Calu3 (cell line): ENCODE measurements around the gene HHATL. TPM values are rescaled to one million over a fixed set of nuclear protein-coding genes. Genes with fewer than 3 reads are reported as not detected.

Experiments
- BruUV-seq: library from RNA; stranded (reverse); fragments of 400-500 nt; replicated peaks from 2 replicates; lab custom pipeline; 2021; lab: Mats Ljungman, UMichigan
- CTCF ChIA-PET: fragments of 300-600 bp; sonication (Branson Sonifier 250); formaldehyde crosslinking; loops from one replicate; lab custom pipeline; 2022; ENCODE audit warnings: antibody characterized with exemption; lab: Charles Lee
- DNase-seq: peaks from one replicate; pipeline ENCODE4 v3.0.0; 2022
- H3K27ac Mint-ChIP-seq: one replicate; pipeline ENCODE4 v1.8.0; 2022; ENCODE audit warnings: mixed read lengths; ENCODE audit not compliant: unreplicated experiment
- H3K27me3 Mint-ChIP-seq: one replicate; pipeline ENCODE4 v1.8.0; 2022; ENCODE audit warnings: mixed read lengths; ENCODE audit not compliant: unreplicated experiment
- H3K36me3 Mint-ChIP-seq: one replicate; pipeline ENCODE4 v1.8.0; 2022; ENCODE audit warnings: mild to moderate bottlenecking, moderate library complexity, mixed read lengths; ENCODE audit not compliant: insufficient read depth, unreplicated experiment
- H3K4me1 Mint-ChIP-seq: one replicate; pipeline ENCODE4 v1.8.0; 2022; ENCODE audit warnings: mild to moderate bottlenecking, low read depth, mixed read lengths; ENCODE audit not compliant: unreplicated experiment
- H3K4me3 Mint-ChIP-seq: one replicate; pipeline ENCODE4 v1.8.0; 2022; ENCODE audit warnings: mild to moderate bottlenecking, low read depth, moderate library complexity, mixed read lengths; ENCODE audit not compliant: unreplicated experiment
- H3K9me3 Mint-ChIP-seq: one replicate; pipeline ENCODE4 v1.8.0; 2022; ENCODE audit warnings: low read depth, mixed read lengths; ENCODE audit not compliant: unreplicated experiment
- intact Hi-C: fragments of 100-400 bp; cut with micrococcal nuclease; formaldehyde crosslinking; loops from one replicate; pipeline ENCODE4 v1.10.0; 2022; ENCODE audit not compliant: unreplicated experiment
- total RNA-seq: library from RNA; stranded (reverse); gene quantifications from 2 replicates; pipeline ENCODE4 v1.2.3, GENCODE V29; 2022
- TF ChIP-seq, protein P1 (sequence below): fragments of 200-600 bp; IDR thresholded peaks from one replicate; pipeline ENCODE4 v1.8.0; 2022; ENCODE audit warnings: antibody characterized with exemption; ENCODE audit not compliant: unreplicated experiment

HHATL gene
- total RNA-seq, 1 experiment from 2014 or later = not detected

DNA sequence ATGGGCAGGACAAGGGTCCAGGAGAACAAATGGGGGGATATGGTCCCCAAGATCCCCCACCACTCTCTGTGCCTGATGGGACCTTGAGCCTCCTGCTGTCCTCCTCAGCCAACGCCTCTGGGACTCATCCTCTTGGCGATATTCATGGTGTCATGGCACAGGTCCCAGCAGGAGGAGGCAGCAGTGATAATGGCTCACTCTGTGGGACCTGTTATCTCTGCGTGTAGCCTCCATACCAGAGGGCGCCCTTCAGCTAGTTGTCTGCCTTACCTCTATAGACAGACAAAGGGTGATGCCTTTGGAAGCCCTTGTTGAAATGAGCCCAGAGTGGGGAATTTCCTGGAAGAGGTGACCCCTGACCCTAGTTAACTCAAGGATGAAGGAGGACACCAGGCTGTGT, 41.7 kb downstream of the HHATL start:
- TF ChIP-seq, protein P1, sequence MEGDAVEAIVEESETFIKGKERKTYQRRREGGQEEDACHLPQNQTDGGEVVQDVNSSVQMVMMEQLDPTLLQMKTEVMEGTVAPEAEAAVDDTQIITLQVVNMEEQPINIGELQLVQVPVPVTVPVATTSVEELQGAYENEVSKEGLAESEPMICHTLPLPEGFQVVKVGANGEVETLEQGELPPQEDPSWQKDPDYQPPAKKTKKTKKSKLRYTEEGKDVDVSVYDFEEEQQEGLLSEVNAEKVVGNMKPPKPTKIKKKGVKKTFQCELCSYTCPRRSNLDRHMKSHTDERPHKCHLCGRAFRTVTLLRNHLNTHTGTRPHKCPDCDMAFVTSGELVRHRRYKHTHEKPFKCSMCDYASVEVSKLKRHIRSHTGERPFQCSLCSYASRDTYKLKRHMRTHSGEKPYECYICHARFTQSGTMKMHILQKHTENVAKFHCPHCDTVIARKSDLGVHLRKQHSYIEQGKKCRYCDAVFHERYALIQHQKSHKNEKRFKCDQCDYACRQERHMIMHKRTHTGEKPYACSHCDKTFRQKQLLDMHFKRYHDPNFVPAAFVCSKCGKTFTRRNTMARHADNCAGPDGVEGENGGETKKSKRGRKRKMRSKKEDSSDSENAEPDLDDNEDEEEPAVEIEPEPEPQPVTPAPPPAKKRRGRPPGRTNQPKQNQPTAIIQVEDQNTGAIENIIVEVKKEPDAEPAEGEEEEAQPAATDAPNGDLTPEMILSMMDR = no peak
- no TSS peak for BruUV-seq
- no peak overlapping the region for H3K27ac Mint-ChIP-seq
- DNase-seq = no peak
- no peak overlapping the region for H3K4me3 Mint-ChIP-seq
- H3K4me1 Mint-ChIP-seq = no peaks in the 10 kb centered on the region
- intact Hi-C loops = no loop called here
- no peaks in the 10 kb centered on the region for H3K27me3 Mint-ChIP-seq
- CTCF ChIA-PET = no interaction called here
- H3K9me3 Mint-ChIP-seq = no peaks in the 10 kb centered on the region
- peaks cover 6% of the 10 kb centered on the region for H3K36me3 Mint-ChIP-seq

DNA sequence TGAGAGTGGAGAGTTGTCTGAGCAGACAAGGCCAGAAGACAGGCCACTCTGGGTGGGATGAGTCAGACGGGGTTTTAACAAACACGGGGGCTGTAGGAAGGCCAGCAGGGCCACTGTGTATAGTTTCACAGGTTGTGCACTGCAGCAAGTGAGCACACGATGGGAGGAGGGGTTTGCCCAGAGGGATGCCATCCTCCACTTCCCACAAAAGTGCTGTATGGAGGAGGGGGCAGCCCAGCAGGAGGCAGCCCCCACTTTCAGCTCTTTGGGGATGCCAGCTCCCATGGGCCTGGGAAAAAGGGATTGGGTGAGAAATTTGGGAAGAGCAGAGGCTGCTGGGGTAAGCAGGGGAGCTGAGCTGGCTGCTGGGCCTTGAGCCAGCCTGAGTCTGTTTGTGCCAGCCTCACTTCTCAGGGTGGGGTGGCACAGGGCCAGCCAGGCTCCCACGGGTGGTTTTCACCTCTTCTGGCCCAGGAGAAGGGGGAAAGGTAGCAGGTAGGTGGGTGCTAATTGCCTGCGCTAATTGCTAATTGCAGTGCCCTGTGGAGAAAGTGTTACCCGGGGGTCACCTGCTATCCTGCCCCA, 42.4 kb downstream of the HHATL start:
- no peak for DNase-seq
- intact Hi-C loops = no loop called here
- Mint-ChIP-seq H3K4me3 (no peak overlapping the region), H3K4me1 (no peaks in the 10 kb centered on the region), H3K27me3 (no peaks in the 10 kb centered on the region), H3K36me3 (peaks cover 6% of the 10 kb centered on the region), H3K27ac (no peak overlapping the region), H3K9me3 (no peaks in the 10 kb centered on the region)
- no TSS peak for BruUV-seq
- CTCF ChIA-PET = no interaction called here
- TF ChIP-seq, protein P1 = no peak

DNA sequence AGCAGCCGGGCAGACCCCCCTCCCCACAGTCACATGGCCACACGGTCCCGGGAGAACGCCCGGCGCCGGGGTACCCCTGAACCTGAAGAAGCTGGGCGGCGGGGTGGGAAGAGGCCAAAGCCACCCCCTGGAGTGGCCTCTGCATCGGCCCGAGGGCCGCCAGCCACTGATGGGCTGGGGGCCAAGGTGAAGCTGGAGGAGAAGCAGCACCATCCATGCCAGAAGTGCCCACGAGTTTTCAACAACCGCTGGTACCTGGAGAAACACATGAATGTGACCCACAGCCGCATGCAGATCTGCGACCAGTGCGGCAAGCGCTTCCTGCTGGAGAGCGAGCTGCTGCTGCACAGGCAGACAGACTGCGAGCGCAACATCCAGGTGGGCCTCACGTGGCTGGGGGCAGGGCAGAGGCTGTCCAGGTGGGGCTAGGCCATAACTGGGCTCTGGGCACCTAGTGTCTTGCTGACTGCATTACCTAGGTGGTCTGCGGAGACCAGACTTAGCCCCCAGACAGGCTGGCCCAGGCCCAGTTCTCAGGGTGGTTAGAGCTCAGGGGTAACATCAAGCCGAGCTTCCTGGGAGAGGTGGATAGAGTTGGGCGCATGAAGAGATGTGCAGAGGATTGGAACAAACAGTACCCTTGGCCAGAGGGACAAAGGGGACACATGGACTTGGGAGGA, 43.0 kb downstream of the HHATL start:
- TF ChIP-seq, protein P1 = no peak
- CTCF ChIA-PET = no interaction called here
- no TSS peak for BruUV-seq
- peaks cover 6% of the 10 kb centered on the region for H3K36me3 Mint-ChIP-seq
- H3K27ac Mint-ChIP-seq = no peak overlapping the region
- no peak for DNase-seq
- H3K27me3 Mint-ChIP-seq = no peaks in the 10 kb centered on the region
- H3K9me3 Mint-ChIP-seq = no peaks in the 10 kb centered on the region
- intact Hi-C loops = no loop called here
- H3K4me1 Mint-ChIP-seq = no peaks in the 10 kb centered on the region
- H3K4me3 Mint-ChIP-seq = no peak overlapping the region

GRCh38 chr3:42658771-42659390, 43.7 kb downstream of the HHATL start:
- CTCF ChIA-PET = no interaction called here
- no peak overlapping the region for H3K4me3 Mint-ChIP-seq
- H3K27ac Mint-ChIP-seq = no peak overlapping the region
- no peaks in the 10 kb centered on the region for H3K27me3 Mint-ChIP-seq
- no peaks in the 10 kb centered on the region for H3K4me1 Mint-ChIP-seq
- no TSS peak for BruUV-seq
- TF ChIP-seq, protein P1 = no peak
- H3K36me3 Mint-ChIP-seq = peaks cover 7% of the 10 kb centered on the region
- H3K9me3 Mint-ChIP-seq = no peaks in the 10 kb centered on the region
- no peak for DNase-seq
- intact Hi-C loops = no loop called here
